Activated T-helper 2 cell treated with anti-CD3 and anti-CD28 coated beads, Interferon-gamma antibody, Interleukin-2, Interleukin-4, amounts not matched to agents 10 μg/mL and 5 μg/mL and 100 μg/mL, durations not matched to agents 14 hours and 24 hours and 36 hours (primary cell): ENCODE data around the gene SUCLA2. TPM values are rescaled to one million over a fixed set of nuclear protein-coding genes. Genes with fewer than 3 reads are reported as not detected.
"Not testable (repeated sequence)": the region's sequence is repeated elsewhere in the genome, so short reads cannot be mapped to it uniquely, and the experiment has no call there.

Experiments used
- DNase-seq: peaks from one replicate; pipeline ENCODE4 v3.0.0; 2021; ENCODE audit warnings: low spot score
- H3K27ac Mint-ChIP-seq: one replicate; pipeline ENCODE4 v1.8.0; 2021; ENCODE audit warnings: mixed read lengths
- H3K27me3 Mint-ChIP-seq: one replicate; pipeline ENCODE4 v1.8.0; 2021; ENCODE audit warnings: low read depth, mixed read lengths
- H3K36me3 Mint-ChIP-seq: one replicate; pipeline ENCODE4 v1.8.0; 2021; ENCODE audit warnings: low read depth, mixed read lengths
- H3K4me1 Mint-ChIP-seq: one replicate; pipeline ENCODE4 v1.8.0; 2021; ENCODE audit warnings: low read depth, mixed read lengths
- H3K4me3 Mint-ChIP-seq: one replicate; pipeline ENCODE4 v1.8.0; 2021; ENCODE audit warnings: low read depth, mild to moderate bottlenecking, moderate library complexity, mixed read lengths
- H3K9me3 Mint-ChIP-seq: one replicate; pipeline ENCODE4 v1.8.0; 2021; ENCODE audit warnings: mixed read lengths
- intact Hi-C: fragments of 100-400 bp; cut with micrococcal nuclease; formaldehyde crosslinking; loops from one replicate; pipeline ENCODE4 v1.15.1; 2023
- total RNA-seq: library from RNA; stranded (reverse); gene quantifications from 2 replicates; pipeline ENCODE4 v1.2.3, GENCODE V29; 2022

Gene SUCLA2
- total RNA-seq, 1 donor from 2014 or later, result 42.0 TPM

DNA sequence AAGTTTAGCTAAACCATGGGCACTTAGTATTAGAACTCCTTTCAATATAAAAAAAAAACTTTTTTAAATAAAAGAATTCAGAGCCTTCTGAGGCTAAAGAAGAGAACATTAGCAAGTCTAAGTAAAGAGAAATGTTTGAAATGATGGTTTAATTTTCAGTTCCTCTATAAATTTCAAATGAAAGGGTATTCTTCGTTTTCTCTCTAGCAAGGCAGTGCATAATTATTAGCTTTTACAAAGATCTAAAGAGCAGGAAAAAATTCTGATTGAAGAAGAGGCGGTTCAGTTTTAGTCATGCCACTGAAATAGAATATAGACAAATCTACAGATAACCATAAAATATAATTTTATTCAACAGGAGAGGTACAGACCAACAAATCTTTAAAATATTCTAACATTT, 18.0 kb downstream of the SUCLA2 start:
- intact Hi-C loops, result no loop called here
- Mint-ChIP-seq H3K36me3 (peaks cover 66% of the 10 kb centered on the region), H3K27ac (no peak overlapping the region), H3K4me1 (no peaks in the 10 kb centered on the region), H3K4me3 (no peak overlapping the region), H3K27me3 (no peaks in the 10 kb centered on the region), H3K9me3 (peaks cover 8% of the 10 kb centered on the region)
- no peak for DNase-seq

DNA sequence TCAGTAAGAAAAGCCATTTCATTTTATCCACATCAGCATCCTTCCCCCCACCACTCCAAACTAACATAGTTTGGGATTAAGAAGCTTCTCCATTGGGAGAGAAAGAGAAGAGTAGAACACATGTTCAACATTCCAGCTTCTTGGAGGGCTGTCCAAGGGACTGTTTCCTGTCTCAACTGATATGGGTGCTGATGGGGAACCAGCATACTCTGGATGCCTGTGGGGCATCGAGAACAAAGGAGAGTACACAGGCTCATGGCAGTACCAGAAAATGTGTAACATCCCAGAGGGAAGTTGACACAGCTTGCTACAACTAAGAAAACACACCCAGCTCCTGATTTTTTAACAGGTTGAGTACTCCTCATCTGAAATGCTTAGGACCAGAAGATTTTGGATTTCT, 24.7 kb downstream of the SUCLA2 start:
- Mint-ChIP-seq H3K27ac (no peak overlapping the region), H3K9me3 (peaks cover 22% of the 10 kb centered on the region), H3K4me3 (no peak overlapping the region), H3K27me3 (no peaks in the 10 kb centered on the region), H3K4me1 (no peaks in the 10 kb centered on the region), H3K36me3 (peaks cover 76% of the 10 kb centered on the region)
- no peak for DNase-seq
- intact Hi-C loops, result no loop called here

DNA sequence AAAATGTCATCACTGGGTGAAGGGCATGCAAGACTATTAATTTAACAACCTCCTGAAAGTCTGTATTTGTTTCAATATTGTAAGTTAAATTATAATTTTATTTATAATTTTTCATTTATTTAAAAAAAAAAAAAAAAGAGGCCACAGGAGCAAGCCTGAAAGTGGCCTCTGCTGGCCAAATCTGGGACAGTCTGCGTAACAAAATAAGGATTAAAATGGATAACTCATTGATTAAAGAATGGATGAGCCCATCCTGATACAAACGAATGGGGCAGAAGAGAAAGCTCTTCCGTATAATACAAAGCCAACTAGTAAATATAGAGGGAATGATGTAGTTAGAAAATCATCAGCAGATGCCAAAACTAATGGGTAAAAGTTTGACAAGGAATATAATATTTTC, 36.2 kb downstream of the SUCLA2 start:
- no peak overlapping the region for H3K4me3 Mint-ChIP-seq
- DNase-seq, result no peak
- no peaks in the 10 kb centered on the region for H3K4me1 Mint-ChIP-seq
- H3K9me3 Mint-ChIP-seq, result peaks cover 29% of the 10 kb centered on the region
- H3K27ac Mint-ChIP-seq, result no peak overlapping the region
- H3K27me3 Mint-ChIP-seq, result no peaks in the 10 kb centered on the region
- intact Hi-C loops, result no loop called here
- peaks cover 68% of the 10 kb centered on the region for H3K36me3 Mint-ChIP-seq

DNA sequence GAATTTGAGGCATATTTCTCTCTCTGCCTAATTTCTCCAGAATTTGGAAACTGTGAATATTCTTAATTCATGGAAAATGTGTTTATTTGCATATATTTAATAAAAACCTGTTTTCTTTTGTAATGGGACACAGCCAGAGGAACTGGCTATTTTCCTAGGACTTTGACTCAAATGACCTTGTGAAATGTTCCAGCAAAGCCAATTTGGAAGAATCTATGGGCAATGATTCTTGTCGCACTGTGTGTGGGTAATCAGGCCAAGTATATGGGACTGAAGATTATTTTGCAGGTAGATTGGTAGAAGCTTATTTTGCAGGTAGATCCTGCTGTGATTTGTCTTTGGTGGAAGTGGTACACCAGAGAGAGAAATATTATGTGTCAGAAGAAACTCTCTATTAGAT, 38.8 kb downstream of the SUCLA2 start:
- DNase-seq, result no peak
- H3K9me3 Mint-ChIP-seq, result peaks cover 54% of the 10 kb centered on the region
- H3K27me3 Mint-ChIP-seq, result no peaks in the 10 kb centered on the region
- H3K27ac Mint-ChIP-seq, result no peak overlapping the region
- no peaks in the 10 kb centered on the region for H3K4me1 Mint-ChIP-seq
- H3K36me3 Mint-ChIP-seq, result peaks cover 82% of the 10 kb centered on the region
- no peak overlapping the region for H3K4me3 Mint-ChIP-seq
- intact Hi-C loops, result no loop called here

DNA sequence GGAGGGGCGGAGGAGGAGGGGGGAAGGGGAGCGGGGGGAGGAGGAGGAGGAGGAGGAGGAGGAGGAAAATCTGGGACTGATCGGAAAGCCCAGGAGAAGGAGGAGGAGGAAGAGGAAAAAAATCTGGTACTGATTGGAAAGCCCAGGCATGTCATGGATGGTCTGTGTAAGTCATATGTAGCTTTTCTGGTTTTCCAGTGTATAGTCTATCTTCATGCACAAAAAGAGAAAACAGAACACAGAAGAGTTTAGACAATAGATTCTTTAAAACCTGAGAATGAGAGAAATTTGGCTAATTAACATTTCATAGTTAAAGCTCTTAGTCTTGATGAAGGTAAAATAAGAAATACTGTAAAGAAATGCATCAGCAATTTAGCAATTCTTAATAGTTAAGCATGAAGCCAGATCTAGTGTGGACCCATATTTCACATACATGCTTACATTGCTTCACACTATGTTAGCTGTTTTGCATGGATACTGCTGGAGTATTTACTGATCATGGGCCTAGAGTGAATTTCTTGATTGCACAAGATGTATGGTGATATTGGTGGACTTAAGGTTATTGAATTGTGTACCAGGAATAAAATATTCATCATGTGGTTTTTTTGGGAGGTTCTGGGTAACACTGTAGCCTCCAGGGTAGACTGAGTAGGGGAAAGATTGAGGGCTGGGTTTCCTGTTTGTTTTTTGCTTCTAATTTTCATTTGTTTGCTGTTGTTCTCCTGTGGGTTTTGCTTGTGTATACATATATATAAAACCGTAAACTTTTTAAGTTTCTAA, 41.4 kb downstream of the SUCLA2 start:
- H3K27ac Mint-ChIP-seq, result no peak overlapping the region
- no peaks in the 10 kb centered on the region for H3K27me3 Mint-ChIP-seq
- intact Hi-C loops, result no loop called here
- DNase-seq, result no peak
- no peaks in the 10 kb centered on the region for H3K4me1 Mint-ChIP-seq
- peaks cover 75% of the 10 kb centered on the region for H3K9me3 Mint-ChIP-seq
- H3K36me3 Mint-ChIP-seq, result peaks cover 94% of the 10 kb centered on the region
- H3K4me3 Mint-ChIP-seq, result no peak overlapping the region

DNA sequence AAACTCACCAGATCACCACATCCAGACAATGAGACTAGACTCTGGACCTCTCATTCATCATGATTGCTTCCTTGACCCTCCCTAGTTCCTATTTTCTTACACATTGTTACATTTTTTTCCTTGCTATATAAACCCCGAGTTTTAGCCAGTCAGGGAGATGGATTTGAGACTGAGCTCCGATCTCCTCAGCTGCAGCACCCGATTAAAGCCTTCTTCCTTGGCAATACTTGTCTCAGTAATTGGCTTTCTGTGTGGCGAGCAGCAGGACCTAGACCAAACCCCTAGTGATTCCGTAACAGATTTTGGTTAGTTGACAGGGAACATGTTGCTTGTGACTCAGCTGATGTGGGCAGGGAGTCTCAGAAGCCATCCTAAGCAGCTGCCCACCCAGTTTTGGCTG, 44.0 kb downstream of the SUCLA2 start:
- Mint-ChIP-seq H3K4me1 (no peaks in the 10 kb centered on the region), H3K36me3 (peaks cover 91% of the 10 kb centered on the region), H3K27ac (no peak overlapping the region), H3K4me3 (no peak overlapping the region), H3K9me3 (peaks cover 65% of the 10 kb centered on the region), H3K27me3 (no peaks in the 10 kb centered on the region)
- no peak for DNase-seq
- intact Hi-C loops, result no loop called here

DNA sequence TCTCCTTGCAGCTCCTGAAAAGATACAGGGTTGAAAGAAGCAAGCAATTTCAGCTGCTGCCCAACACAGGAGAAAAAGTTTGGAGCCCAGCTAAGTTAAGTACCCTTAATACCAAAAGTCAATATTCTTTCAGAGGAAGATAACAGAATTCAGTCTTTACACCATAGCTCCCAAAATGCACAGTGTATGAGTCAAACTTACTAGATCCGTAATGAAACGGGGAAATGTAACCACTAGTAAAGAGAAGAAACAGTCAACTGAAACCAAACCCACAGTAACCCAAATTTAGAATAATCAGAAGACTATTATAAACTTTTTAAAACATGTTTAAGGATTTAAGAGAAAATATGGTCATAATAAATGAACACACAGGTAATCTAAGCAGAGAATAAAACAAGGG, 45.2 kb downstream of the SUCLA2 start:
- H3K27ac Mint-ChIP-seq, result no peak overlapping the region
- H3K4me3 Mint-ChIP-seq, result no peak overlapping the region
- H3K27me3 Mint-ChIP-seq, result no peaks in the 10 kb centered on the region
- H3K4me1 Mint-ChIP-seq, result no peaks in the 10 kb centered on the region
- peaks cover 55% of the 10 kb centered on the region for H3K9me3 Mint-ChIP-seq
- peaks cover 91% of the 10 kb centered on the region for H3K36me3 Mint-ChIP-seq
- intact Hi-C loops, result no loop called here
- DNase-seq, result no peak

DNA sequence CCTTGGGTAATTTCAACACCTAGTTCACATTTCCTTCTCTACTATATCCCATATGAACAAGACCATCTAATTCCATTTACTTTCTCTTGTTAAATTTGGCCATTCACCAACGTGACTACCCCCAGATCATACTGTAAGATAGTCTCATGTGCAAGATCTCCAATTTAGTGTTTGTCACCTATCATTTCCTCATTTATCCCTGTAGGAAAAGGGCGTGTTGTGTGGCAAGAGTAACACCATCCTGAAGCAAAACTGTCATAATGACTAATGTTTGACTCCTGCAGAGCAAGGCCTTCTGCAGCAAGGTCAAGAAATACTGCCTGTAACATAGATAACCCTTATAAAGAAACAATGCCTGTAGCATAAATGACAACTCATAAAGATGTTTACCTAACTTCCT, 51.3 kb downstream of the SUCLA2 start:
- no peak for DNase-seq
- Mint-ChIP-seq H3K4me1 (no peaks in the 10 kb centered on the region), H3K9me3 (no peaks in the 10 kb centered on the region), H3K4me3 (no peak overlapping the region), H3K27ac (no peak overlapping the region), H3K36me3 (peaks cover 57% of the 10 kb centered on the region), H3K27me3 (no peaks in the 10 kb centered on the region)
- intact Hi-C loops, result no loop called here

DNA sequence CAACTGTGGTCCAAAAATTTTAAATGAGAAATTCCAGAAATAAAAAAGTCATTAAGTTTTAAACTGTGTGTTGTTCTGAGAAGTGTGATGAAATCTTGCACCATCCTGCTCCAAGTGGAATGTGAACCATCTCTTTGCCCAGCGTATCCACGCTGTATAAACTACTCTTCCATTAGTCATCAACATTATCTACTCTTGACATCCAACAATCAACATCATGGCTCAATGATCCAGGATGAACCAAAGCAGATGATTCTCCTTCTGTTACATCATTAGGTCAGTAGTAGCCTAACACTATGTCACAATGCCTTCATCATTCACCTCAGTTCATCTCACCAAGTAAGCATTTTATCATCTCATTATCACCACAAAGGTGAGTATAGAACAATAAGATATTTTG, 55.3 kb downstream of the SUCLA2 start:
- intact Hi-C loops, result no loop called here
- peaks cover 49% of the 10 kb centered on the region for H3K36me3 Mint-ChIP-seq
- no peak for DNase-seq
- no peak overlapping the region for H3K4me3 Mint-ChIP-seq
- no peaks in the 10 kb centered on the region for H3K27me3 Mint-ChIP-seq
- H3K27ac Mint-ChIP-seq, result no peak overlapping the region
- no peaks in the 10 kb centered on the region for H3K4me1 Mint-ChIP-seq
- H3K9me3 Mint-ChIP-seq, result no peaks in the 10 kb centered on the region

DNA sequence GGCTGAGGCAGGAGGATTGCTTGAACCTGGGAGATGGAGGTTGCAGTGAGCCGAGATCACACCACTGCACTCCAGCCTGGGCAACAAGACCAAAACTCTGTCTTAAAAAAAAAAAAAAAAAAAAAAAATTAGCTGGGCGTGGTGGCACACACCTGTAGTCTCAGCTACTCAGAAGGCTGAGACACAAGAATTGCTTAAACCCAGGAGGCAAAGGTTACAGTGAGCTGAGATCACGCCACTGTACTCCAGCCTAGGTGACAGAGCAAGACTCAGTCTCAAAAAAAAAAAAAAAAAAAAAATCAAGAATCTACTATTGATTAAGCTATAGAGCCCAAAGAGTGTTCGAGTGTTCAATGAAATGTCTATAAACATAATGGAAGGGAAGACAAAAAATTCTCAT, 55.9 kb downstream of the SUCLA2 start:
- H3K27ac Mint-ChIP-seq, intact Hi-C loops: not testable (repeated sequence)

DNA sequence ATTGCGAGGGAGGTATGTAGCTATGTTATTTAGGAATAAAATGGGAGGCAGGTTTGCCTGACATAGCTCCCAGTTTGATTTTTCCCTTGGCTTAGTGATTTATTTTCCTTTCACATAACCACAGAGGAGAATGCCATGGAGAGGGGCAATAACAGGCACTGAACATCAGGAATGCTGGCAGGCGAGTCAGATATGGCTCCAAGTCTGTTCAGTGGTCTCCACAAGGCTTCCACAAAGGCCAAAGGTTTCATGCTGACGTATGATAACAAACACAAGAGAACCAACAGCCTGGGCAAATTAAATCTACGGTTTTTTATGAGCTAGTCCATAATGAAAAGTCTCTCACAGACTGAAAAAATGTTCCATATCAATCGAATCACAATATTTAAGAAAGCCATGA, 66.7 kb downstream of the SUCLA2 start:
- no peaks in the 10 kb centered on the region for H3K4me1 Mint-ChIP-seq
- H3K4me3 Mint-ChIP-seq, result no peak overlapping the region
- H3K36me3 Mint-ChIP-seq, result peaks cover 23% of the 10 kb centered on the region
- intact Hi-C loops, result no loop called here
- DNase-seq, result no peak
- no peaks in the 10 kb centered on the region for H3K9me3 Mint-ChIP-seq
- H3K27ac Mint-ChIP-seq, result no peak overlapping the region
- no peaks in the 10 kb centered on the region for H3K27me3 Mint-ChIP-seq

More for the DNA sequence above, 55.9 kb downstream of the SUCLA2 start:
- not testable (repeated sequence) for H3K4me3 Mint-ChIP-seq, H3K9me3 Mint-ChIP-seq, H3K27me3 Mint-ChIP-seq, H3K4me1 Mint-ChIP-seq, DNase-seq
- peaks cover 49% of the 10 kb centered on the region for H3K36me3 Mint-ChIP-seq

DNA sequence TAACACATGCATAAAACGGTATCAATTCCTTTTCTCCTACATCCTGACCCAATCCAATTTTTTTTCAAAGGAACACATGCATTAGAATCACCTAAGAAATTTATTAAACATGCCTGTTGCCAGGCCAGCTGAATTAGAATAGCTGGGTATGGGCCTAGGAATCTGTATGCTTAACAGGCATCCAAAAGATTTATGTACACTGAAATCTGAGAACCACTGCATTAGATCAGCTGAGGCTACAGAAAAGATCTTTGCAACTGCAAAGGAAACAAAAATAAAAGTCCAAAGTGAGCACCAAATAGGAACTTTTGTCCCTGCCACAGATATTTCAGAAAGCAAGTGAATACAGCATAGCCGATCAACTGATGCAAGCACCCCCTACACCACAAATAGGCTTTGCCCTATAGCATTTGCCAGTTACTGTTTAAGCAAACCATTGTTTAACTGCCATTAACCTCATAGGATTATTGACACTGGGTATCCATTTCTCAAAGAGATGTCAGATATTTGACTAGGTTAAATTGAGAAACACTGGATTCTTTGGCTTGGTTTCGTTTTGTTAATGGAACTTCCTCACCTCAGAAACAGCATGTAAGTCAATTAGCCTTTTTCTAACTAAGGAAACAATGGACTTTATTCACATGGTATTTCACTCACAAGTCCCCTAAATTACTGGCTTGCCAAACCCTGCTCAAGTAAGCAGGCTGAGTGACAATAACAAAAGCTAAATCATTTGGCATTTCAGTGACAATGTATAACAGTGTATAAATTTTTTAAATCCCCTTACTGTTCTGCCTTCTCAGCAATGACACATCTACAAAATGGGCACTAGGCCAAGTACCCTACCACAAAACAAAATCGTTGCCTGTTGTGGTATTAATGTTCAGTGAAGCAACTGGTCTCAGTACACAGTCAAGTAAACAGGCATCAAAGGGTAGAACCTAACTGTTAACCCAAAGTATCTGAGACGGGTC, 67.8 kb downstream of the SUCLA2 start:
- Mint-ChIP-seq H3K4me3 (no peak overlapping the region), H3K36me3 (peaks cover 12% of the 10 kb centered on the region), H3K9me3 (no peaks in the 10 kb centered on the region), H3K27ac (no peak overlapping the region), H3K27me3 (no peaks in the 10 kb centered on the region), H3K4me1 (no peaks in the 10 kb centered on the region)
- intact Hi-C loops, result no loop called here
- no peak for DNase-seq

DNA sequence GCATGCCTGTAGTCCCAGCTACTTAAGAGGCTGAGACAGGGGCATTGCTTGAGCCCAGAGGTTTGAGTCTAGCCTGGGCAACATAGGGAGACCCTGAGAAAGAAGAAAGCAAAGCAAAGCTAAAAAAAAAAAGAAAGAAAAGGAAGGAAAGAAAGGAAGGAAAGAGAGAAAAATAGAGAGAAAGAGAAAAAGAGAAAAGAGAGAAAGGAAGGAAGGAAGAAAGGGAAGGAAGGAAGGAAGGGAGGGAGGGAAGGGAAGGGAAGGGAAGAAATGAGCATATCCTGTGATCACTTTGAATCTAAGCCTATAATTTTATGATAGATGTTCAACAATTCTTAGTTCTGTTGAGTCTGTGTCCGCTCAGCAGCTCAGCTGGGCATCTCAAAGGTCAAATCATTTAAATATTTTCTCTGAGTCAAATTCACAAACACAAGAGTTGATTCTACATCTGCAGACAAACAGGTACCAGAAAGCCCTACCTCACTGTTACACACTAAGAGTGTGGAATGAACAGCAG, 70.4 kb downstream of the SUCLA2 start:
- Mint-ChIP-seq H3K27me3 (peaks cover 4% of the 10 kb centered on the region), H3K36me3 (no peaks in the 10 kb centered on the region), H3K27ac (no peak overlapping the region), H3K4me1 (no peaks in the 10 kb centered on the region), H3K9me3 (no peaks in the 10 kb centered on the region), H3K4me3 (no peak overlapping the region)
- intact Hi-C loops, result no loop called here
- DNase-seq, result no peak
